NCI-H1105 treated with DMSO at 0.1 percent for 48 hours (cell line): Measurements from ENCODE around the gene LYL1.

Source experiments
- DNase-seq: peaks from one replicate; lab custom pipeline; 2025; lab: John Stamatoyannopoulos, UW

The LYL1 gene

DNA sequence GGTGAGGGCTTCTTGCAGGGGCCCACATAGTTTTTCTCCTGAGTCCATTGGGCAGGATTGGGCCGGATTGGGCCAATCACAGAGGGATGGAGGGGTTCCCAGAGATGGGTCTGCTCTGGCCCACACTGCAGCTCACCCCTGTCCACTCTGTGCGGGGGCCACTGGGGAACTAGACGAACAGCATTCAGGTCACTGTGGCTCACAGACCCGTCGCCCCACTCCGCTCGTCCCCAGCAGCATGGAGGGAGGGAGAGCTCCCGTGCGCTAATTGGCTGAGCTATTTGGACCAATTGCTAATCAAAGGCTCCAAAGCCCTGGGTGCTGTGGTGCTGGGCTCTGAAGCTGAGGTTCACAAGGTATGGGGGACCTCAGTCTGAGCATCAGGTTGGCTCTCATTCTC lies 26.7 kb upstream of the LYL1 start:
- no peak for DNase-seq

DNA sequence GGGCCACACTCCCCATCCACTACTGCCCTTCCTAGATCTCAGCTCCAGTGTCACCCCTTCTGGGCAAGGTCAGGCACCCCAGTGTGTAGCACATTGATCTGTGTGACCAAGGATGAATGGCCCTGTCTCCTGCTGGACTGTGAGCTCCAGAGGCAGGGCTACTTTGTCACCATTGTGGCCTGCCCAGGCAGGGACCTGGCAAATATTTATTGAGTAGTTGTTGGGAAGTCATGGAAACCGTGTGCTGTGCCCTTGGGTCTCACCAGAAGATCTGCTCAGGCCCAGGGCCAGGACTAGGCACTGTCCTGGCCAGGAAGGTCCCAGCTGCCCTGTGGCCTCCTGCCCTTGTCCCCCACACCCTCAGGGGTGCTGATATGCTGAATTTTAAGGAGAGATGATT lies 25.9 kb upstream of the LYL1 start:
- DNase-seq = no peak

DNA sequence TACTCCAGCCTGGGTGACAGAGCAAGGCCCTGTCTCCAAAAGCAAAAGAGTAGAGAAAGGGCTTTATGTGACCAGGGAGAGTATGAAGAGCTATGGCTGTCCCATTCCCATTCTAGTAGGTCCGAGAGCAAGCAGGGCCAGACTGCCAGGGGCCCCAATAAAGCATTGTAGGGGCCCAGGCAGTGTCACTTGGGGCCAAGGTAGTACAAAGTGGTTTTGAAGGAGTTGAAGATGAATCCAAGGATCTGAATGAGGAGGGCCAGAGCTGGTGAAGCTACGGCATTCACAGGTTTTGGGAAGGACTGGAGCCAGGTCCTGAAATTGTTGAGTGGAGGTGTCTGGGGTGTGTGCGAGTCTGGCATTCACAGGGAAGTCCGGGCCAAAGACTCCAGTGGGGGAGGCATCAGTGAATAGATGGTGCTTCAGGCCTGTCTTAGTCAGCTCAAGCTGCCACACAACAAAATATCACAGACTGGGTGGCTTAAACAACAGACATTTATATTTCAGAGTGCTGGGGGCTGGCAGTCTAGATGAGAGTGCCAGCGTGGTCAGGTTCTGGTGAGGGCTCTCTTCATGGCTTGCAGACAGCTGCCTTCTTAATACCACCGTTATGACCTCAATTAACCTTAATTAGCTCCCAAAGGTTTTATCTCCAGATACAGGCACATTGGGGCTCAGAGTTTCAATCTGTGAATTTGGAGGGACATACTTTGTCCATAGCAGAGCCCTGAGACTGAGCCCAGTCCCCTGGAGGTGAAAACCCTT lies 25.3 kb upstream of the LYL1 start:
- DNase-seq = no peak

DNA sequence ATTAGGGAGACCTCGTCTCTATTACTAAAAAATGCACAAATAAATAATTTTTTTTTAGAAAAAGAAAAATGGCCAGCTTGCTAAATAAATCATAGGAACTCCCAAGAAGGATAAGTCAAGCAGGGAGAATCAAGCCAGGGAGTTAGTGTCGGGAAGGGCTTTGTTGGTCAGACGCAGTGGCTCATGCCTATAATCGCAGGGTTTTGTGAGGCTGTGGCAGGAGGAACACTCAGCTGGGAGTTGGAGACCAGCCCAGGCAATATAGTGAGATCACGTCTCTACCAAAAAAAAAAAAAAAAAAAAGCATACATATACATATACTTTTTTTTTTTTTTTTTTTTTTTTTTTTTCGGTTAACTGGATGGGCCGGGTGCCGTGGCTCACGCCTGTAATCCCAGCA lies 24.4 kb upstream of the LYL1 start:
- no peak for DNase-seq

DNA sequence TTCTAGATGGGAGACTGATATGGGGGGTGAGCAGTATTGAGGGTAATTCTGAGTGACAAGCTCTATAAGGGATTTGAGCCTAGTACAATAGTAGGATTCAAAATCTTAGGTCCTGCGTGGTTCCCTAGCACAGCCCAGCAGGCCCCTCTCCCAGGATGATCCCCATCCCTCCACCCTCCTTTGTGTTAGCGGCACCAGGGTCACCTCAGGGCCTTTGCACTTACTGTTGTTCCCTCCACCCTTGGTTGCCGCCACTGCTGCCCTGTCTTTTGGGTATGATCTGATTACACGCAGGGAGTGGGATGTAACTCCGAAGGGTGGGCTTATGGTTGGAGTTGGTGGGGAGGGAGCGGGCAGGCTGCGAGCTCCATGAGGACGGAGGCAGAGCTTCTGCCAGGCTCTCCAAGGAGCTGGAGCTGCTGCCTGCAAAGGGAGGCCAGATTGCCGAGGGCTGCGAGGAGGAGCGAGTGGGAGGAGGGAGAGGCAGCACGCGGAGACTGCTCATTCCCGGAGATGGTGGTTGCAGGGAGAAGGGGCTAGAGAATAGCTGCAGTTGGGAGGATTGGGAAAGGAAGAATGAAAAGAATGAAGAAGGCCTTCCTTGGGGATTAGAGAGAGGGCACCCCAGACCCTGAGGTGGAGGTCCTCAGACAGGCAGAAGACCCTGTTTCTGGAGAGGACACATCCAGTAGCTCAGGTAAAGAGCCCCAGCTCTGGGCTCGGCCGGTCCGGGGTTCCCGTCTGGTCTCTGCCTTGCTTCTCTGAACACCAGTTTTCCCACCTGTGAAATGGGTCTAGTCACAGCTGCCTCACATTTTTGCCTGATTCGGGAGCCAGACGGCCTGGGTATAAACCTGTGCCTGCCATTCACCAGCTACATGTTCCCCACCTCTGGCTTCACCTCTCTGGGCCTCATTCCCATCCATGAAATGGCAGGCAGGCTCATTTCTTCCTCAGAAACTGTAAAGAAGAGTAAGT lies 20.6 kb upstream of the LYL1 start:
- no peak for DNase-seq

DNA sequence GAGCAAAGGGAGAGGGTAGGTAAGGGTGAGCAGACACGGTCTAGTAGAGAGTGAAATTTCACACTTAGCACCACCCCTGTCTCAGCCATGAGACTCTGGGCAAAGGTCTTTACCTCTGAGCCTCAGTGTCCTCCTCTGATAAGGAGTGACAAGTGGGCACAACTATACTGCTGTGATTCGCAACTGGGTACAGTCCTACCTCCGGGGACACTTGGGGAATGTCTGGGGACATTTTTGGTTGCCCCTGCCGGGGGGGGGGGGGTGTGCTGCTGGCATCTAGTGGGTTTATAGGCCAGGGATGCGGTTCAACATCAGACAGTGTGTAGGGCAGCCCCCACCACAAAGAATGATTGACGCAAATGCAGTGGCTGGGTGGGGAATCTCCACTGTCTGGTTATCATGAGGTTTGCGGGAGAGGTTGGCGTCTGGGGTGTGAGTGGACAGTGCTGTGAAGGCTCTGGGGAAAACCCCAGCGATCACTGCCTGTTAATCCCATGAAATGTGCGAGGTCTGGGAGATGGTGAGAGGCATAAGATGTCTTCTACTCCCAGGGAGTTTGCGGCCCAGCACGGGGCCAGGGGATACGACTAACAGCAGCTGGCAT lies 19.7 kb upstream of the LYL1 start:
- no peak for DNase-seq

DNA sequence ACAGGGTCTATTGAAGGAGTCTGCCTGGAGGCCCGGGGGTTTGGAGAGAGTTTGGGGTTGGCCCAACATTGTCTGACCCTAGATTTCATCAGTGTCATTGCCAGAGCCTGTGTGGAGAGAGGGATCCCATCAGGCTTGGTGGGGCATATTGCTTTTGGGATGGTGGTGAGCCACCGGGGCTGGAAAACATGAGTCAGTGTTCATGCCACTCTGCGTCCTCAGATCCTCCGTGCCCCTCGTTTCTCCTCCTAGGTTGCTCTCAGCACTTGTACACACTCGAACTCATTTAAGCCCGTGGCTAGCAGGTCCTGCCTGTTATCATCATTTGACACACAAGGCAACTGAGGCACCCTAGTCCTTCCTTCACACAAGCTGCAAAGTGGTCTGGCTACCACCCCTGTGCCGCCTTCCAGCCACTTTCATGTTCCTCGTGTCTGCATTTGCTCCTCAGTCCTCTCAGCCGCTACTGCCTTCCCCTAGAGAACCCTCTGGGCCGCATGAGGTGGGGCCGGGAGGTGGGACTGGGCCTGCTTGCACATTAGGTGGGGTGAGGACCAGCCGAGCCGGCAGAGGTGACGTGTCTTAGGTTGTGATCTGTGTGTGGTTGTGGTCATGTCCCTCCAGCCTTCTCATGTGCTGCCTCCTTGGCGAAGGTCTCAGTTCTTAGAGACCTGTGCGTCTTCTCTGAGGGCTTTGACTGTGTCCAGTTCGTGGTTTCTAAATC lies 19.1 kb upstream of the LYL1 start:
- no peak for DNase-seq

DNA sequence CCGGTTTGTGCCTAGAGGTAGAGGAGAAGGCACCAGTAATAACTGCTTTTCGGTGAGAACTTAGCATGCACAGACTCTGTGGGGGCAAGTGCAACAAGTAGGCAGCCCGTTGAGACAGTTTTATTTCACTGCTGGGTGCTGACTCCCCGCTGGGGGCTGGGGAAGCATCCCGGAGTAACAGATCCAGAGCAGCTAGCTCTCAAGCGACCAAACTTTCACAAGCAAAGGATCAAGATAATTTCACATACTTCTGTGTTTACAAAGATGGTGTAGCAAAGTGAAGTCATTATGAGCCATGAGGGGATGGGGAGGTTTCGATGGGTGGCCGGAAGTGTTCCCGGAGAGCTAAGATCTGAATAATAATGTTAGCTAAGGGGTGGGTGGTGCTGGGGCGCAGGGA lies 18.2 kb upstream of the LYL1 start:
- no peak for DNase-seq

DNA sequence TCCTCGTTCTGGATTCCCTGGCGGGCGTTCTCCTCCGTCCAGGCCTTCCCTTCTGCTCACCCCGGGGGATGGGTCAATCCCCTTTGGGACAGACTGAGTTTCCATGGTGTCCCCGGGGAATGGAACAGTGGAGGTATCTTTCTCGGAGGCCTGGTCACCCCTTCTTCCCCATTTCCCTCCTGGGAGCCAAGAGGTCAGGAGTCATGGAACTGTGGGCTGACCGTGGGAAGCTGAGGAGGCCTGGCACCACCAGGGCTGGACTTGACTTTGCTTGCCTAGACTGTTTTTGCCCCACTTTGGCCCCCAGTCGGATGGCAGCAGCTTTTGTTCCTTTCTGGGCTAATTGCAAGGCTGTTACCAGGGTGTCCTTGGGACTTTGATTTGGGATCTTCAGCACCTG lies 17.4 kb upstream of the LYL1 start:
- no peak for DNase-seq

DNA sequence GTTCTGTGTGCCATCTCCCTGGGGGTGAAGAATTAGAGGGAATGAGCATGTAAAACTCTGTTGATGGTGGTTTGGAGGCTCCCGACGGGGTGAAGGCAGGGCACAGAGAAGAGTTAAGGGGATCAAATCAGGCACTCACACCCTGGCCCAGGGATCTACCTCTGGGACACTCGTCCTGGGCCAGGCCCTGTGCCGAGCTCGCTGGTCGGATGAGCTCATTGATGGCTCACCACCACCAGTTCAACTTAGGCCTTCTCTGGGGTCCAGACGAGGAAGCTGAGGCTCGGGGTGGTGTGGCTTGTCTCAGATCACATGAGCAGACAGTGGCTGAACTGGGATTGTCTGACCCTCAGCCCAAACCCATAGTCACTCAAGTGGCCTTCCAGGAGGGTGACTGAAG lies 17.0 kb upstream of the LYL1 start:
- DNase-seq = no peak

DNA sequence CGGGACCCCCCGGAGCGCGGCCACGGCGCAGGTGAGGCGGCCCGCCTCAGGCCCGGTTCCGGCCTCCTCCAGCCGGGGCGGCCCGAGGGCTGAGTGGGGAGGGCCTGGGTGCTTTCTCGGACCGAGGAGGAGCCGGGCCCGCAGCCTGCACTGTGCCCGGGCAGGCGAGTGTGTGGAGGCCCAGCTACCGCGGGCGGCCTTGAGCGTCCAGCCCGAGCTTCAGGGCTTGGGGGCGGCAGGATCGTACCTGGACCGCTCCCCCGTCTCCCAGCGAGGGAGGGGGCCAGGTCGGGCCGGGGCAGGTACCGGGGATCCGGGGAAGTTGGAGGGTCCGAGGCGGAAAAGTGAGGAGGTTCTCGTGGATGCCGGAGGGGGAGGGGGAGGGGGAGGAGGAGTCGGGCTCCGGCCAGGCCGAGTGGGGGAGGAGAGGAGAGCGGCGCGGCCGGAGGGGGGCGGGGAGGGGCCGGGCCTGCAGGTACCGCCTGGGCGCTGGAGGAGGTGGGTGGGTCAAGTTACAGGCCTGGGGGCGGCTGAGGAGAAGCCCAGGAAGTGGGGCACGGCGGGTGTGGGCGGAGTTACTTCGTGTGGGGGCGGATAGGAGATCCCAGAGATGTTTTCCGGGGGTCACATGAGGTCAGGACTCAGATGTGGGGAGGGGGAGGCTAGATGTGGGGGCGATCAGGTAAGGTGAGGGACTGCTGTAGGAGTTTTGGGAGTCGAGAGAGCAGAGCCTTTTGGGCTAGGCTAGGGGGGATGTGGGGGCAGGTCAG lies 16.0 kb upstream of the LYL1 start:
- DNase-seq = peak; percentile 42

DNA sequence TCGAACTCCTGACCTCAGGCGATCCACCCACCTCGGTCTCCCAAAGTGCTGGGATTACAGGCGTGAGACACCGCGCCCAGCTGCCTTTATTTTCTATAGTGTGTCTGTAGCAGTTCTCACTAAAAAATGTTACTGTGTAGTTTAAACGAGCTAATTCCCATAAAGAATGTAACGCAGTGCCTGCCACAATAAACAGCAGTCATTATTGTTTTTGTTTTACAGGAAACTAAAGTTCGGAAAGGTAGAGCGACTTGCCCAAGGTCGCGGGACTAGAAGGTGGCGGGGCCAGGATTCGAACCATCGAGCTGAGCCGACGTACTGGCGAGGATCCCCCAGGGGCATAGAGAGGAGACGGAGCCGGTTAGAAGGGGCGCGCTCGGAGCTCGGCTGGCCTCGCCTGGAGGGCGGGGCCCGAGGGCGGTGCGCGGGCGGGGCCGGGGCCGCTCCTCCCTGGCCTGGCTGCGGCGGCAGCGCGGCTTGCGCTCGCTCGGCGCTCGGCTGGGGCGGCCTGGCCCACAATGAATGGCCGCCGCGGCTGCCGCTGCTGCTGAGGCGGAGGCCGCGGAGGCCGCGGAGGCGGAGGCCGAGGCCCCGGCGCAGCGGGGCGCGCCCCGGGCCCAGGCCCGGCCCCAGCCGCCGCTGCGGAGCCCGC lies 15.2 kb upstream of the LYL1 start, which contains the start of gene NACC1:
TSS of gene NACC1 (plus strand) at position 493 of the 652 bp plus-strand sequence. CDS start 16,944 bp downstream, outside the sequence.
- DNase-seq = peak; percentile 89

DNA sequence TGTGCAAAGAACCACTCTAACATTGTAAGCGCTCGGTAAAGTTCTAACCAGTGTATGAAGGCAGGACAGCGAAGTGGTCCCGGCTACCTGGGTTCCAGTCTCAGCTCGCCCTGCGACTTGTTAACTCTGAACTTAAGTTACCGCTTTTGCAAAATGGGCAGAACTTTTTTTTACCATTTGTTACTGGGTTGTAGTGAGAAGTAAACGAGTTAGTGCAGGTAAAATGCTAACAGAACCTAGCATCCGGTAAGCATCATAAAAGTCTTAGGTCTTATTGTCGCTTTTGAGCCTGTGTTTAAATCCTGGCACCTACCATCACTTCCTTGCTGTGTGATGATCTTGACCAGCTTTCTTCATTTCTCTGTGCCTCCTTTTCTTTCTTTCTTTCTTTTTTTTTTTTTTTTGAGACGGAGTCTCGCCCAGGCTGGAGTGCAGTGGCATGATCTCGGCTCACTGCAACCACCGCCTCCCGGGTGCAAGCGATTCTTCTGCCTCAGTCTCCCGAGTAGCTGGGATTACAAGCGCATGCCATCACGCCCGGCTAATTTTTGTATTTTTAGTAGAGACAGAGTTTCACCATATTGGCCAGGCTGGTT lies 14.6 kb upstream of the LYL1 start:
- DNase-seq = no peak

DNA sequence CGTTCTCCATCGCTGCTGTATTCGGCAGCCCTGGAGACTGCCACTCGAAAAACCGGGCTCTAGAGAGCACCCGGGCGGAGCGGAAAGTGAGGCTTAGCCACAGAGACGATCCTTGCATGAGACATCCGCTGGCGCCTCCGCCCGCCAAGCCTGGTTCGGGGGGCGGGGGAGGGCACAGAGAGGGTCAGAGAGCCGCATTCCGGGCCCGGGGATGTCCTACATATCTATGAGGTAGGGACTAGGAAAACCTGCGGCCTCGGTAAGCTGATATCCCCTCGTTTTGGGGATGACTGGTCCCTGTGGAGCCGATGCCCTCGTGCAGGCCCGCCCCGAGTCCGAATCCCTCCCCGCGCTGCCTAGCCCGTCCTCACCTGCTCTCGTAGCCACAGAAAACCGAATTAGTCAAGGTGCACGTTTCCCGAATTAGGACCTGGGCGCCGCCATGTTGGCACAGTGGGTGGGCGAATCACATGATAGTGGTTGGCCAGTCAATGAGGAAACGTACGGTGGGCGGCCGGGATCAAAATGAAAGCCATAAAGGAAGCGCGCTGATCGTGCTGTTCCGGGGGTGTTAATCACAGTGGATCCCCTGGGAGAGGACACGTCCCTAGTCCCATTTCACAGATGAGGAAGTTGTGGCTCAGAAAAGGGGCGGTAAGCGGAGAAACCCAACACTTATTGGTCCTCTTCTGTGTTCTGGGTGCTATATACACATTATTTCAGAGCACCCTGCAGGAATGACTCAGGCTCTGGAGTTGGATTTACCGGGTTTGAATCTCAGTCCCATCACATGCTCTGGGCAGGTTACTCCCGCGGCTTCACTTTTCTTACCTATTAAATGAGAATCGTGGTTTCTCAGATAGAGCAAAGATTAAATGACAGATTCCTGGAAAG lies 13.9 kb upstream of the LYL1 start, which contains the start of gene TRMT1:
TSS of gene TRMT1 (minus strand) at position 459 of the 894 bp plus-strand sequence. CDS start at position 118, 341 bp downstream.
- DNase-seq = peak; percentile 87

DNA sequence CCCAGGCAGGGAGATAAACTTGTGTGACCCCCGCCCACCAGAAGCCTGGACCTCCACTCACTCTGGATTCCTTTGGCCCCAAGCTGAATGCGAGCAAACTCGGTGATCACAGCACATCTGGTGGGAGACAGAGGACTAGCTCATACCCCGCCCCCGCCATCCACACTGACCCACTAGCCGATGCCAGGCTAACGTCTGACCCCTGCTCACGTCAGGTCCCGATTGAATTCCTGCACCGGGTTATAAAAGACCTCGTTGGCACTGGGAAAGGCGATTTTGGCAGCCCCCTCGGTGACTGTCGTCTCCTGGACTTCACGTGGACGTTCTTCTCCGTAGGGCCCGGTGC lies 13.3 kb upstream of the LYL1 start:
- no peak for DNase-seq

DNA sequence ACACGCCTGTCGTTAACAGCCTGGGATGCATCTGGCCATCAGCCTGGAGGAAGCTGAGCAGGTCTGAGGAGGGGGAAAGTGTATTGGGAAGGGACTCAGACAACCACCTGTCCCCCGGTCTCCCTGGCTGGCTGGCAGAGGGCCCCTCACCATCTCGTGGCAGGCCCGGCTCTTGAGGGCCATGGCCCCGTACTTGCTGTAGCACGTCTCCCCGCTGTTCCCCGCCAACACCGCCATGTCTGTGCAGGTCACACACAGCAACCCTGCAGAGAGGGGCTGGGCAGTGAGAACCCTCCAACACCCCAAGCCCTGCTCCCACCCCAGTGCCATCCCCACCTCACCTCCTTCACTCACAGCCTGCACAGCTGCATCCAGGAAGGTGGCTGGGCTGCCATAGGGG lies 9.9 kb upstream of the LYL1 start:
- DNase-seq = no peak

DNA sequence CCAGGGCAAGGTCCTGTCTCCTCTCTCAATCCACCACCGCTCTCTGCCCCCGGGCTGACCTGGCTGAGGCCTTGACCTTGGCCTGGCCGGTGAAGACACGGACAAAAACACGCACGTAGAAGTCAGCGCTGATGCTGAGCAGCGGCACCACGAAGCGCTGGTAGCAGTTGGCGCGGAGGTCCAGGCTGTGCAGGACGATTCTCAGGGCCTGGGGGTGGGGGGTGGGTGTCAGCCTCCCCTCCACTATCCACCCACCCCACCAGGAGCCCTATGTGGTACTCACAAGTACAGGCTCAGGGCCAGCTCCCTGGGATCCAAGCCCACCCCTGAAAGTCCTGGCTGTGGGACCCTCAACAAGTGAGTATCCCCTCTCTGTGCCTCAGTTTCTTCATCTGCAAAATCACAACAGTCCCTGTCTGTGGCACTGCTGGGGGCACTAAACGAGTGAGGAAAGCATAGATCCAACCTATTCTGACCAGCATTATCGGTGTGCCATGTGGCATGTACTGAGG lies 7.5 kb upstream of the LYL1 start:
- no peak for DNase-seq

DNA sequence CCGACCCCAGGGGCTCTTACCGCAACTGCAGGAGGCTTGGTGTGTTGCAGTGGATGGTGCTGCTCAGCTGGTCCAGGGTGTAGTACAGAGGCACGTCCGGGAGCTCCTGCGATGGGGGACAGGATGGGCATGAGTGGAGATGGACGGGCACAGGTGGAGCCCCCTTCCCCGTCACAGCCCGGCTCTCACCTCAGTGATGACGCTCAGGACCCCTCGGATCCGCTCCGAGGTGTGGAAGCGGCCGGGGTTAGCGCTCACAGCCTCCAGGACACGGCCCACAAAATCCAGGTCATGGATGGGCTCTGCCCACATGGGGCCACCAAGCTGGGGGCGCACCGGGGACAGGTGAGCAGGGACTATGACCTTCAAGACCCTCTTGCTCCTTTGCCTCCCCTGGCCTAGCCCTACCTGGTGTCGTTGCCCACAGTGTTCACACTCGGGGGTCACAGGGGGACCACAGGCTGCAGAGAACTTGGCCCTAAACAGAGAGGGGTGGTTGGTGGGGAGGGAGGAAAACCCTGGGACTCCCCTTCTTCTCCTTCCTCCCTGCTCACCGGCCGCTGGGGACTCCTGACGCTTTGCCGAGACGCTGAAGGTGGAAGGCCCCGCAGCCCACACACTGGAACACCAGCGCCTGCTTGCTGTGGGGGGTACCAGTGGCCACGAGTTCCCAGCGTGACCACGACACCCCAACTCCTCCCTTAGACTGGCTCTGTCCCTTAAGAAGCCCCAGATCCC lies 6.9 kb upstream of the LYL1 start:
- DNase-seq = no peak
